ENCODE results near the gene ABI3BP. TPM values are rescaled to one million over a fixed set of nuclear protein-coding genes. Genes with fewer than 3 reads are reported as not detected.

Gene ABI3BP
- total RNA-seq, 1 experiment from 2014 or later = 1.7 TPM

DNA sequence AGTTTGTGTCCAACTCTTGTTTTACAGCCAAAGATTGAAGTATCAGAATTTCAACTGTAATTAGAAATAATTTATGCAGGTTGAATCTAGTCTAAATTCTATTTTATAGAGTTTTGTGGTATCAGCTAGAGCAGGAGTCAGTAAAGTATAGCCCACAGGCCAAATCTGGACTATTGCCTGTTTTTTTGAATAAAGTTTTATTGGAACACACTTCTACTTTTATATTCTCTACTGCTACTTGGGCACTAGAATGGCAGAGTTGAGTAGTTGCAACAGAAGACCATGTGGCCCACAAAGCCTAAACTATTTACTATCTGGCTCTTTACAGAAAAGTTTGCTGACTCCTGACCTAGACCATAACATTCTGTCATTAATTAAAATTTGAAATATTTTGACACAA lies 247.6 kb downstream of the ABI3BP start:
- DNase-seq (ENCODE audit: extremely low read depth, low read depth) = no peak

GRCh38 chr3:100744671-100745070 lies 248.6 kb downstream of the ABI3BP start:
- DNase-seq (ENCODE audit: extremely low read depth, low read depth) = no peak

- no peak for DNase-seq (ENCODE audit: extremely low read depth, low read depth)
Measured at GRCh38 chr3:100743535-100743934, 249.7 kb downstream of the ABI3BP start.

GRCh38 chr3:100740207-100740606 lies 253.0 kb downstream of the ABI3BP start:
- DNase-seq (ENCODE audit: extremely low read depth, low read depth) = no peak

DNA sequence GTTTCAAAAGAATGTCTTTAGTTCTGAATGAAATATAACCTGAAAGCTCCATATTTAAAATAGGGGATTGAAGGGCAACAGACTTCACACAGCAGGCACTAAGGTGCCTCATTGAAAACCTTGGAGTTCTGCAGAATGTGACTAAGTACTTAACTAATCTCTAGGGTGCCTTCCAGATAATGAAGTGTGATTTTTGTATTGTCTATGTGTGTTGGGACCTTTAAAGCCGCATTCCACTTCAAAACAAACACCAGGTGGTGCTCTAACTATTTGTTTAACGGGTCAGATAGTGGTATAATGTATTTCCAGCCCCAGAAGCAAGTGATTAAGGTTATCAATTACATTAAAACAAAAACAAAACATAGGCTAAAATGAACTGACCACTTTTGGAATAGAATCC lies 255.9 kb downstream of the ABI3BP start:
- DNase-seq (ENCODE audit: extremely low read depth, low read depth) = peak; percentile 9

- DNase-seq (ENCODE audit: extremely low read depth, low read depth) = no peak
Measured at GRCh38 chr3:100732435-100732834, 260.8 kb downstream of the ABI3BP start.

DNA sequence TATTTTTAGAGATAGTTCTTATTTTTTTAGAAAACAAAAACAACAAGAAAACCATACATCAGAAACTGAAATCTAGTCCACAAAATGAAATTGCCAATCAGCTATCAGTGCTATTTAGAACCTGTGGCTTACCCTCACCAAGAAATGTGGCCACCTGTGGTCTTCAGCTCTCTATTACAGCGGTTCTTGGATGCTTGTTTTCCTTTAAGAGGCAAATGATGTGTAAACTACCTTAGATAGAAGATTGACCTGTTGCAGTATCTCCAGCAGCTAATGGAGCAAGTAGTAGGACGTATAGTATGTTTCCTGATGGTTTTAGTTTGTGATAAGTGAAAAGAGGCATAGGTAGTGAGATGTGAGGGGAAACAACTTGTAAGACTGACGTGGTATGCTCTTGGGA lies 262.7 kb downstream of the ABI3BP start:
- no peak for DNase-seq (ENCODE audit: extremely low read depth, low read depth)

- DNase-seq (ENCODE audit: extremely low read depth, low read depth) = no peak
Measured at GRCh38 chr3:100726706-100727105, 266.5 kb downstream of the ABI3BP start.

GRCh38 chr3:100725935-100726513 lies 267.2 kb downstream of the ABI3BP start:
- no peak for DNase-seq (ENCODE audit: extremely low read depth, low read depth)

GRCh38 chr3:100720426-100720825 lies 272.8 kb downstream of the ABI3BP start:
- no peak for DNase-seq (ENCODE audit: extremely low read depth, low read depth)

GRCh38 chr3:100719136-100719535 lies 274.1 kb downstream of the ABI3BP start:
- DNase-seq (ENCODE audit: extremely low read depth, low read depth) = no peak

DNA sequence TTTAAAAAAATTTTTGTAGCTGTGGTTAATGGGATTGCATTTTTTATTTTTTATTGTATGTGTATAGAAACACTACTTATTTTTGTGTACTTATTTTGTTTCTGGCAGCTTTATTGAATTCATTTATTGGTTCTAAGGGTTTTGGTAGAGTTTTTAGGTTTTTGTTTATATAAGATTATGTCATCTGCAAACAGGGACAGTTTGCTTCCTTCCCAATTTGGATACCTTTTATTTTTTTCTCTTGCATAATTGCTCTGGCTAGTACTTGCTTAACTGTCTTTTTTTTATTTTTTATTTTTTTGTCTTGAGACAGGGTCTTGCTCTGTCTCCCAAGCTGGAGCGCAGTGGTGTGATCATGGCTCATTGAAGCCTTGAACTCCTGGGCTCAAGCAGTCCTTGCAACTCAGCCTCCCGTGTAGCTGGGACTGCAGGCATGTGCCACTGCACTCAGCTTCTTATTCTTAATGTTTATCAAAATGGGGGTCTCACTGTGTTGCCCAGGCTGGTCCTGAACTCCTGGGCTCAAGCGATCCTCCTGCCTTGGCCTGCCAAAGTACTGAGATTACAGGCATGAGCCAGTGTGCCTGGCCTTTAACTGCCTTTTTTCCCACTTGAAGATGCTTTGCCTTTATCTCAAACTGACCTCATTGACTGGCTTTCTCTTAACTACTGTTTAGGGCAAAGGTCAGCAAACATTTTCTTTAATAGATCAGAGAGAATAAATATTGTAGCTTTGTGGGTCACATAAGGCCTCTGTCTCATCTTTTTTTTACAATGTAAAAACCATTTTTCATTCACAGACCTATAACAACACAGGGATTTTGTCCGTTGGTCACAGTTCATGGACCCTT lies 275.4 kb downstream of the ABI3BP start:
- DNase-seq (ENCODE audit: extremely low read depth, low read depth) = no peak

DNA sequence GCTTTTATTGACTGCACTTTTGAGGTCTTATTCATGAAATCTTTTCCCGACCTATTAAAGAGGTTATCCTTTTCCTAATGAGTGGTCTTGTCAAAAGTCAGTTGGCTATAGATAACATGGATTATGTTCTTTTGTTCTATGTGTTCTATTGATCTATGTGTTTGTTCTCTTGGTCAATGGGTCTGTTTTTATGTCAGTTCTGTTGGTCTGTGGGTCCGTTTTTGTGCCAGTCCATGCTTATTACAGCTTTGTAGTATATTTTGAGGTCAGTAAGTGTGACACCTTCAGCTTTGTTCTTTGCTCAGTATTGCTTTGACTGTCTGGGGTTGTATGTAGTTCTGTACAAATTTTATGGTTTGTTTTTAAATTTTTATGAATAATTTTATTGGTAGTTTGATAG lies 276.2 kb downstream of the ABI3BP start:
- no peak for DNase-seq (ENCODE audit: extremely low read depth, low read depth)

DNA sequence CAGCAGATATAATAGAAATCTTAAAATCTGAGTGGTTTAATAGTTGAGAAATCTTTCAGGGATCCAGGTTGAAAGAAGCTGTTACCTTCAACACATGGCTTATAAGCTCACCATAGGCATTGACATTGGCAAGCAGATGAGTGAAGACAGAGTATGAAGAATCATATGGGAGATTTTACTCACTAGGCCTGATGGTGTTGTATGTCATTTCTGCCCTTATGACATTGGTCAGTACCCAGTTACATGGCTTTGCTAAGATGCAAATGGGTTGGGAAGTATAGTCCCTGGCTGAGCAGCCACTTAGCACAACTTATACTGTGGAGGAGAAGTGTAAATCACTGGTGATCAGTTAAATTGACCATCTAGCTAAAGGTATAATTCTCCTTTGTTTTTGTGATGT lies 278.0 kb downstream of the ABI3BP start:
- no peak for DNase-seq (ENCODE audit: extremely low read depth, low read depth)

- peak; percentile 44 for DNase-seq (ENCODE audit: extremely low read depth, low read depth)
Measured at GRCh38 chr3:100710261-100710968, 282.8 kb downstream of the ABI3BP start.

- DNase-seq (ENCODE audit: extremely low read depth, low read depth) = no peak
Measured at GRCh38 chr3:100709842-100710260, 283.4 kb downstream of the ABI3BP start.

GRCh38 chr3:100708989-100709841 lies 284.0 kb downstream of the ABI3BP start, which contains the start of gene TFG:
Gene TFG (plus strand): TSS chr3:100709494. CDS start chr3:100713686, 4,192 bp downstream.
- DNase-seq (ENCODE audit: extremely low read depth, low read depth) = peak; percentile 96

DNA sequence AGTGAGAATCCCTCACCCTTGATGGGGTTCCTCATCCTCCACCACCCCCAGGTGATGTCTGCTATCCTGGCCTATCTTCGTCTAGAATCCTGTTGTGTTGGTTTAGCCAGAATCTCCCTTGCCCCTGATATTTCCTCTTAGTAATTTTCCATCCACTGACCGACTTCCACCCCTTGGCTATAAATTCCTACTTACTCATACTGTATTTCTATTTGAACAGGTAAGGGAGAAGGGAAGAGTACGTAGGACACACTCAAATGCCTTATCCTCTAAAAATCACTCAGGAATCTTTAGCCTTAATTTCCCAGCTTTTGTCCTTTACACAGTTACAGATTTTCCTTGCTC lies 284.6 kb downstream of the ABI3BP start:
- no peak for DNase-seq (ENCODE audit: extremely low read depth, low read depth)

DNA sequence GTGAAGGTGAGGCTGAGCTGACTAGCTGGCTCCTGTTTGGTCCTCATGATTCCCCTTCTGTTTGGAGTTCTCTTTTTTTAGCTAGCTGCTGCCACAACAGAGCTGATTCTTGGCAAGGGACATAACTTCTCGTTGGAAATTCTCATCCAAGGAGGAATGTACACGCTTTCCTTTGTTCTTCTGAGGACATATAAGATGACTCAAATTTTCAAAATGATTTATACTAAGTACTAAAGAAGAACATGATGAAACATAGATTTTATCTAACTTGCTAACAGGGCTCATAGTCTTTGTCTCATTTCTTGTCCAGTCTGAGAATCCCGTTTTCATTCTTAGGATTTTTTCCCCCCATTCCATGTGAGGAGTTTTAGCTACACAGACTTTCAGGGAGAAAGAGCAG lies 286.9 kb downstream of the ABI3BP start:
- no peak for DNase-seq (ENCODE audit: extremely low read depth, low read depth)

GRCh38 chr3:100703865-100704264 lies 289.4 kb downstream of the ABI3BP start:
- no peak for DNase-seq (ENCODE audit: extremely low read depth, low read depth)

DNA sequence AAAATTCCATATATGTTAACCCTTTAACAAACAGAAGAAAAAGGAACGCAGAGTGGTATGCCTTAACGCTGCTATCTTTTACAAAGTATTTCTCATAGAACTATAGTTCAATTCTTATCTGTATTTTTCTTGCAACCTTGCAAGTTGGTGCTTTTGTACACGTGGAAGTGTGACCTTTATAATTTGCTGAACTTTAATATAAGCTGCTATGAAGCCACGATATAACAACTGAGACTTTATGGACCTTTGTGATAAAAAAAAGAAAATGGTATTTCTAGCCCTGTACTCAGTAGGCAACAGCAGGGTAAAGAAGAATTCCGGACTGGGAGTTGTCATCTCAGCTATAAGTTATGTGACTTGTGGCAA lies 290.3 kb downstream of the ABI3BP start:
- no peak for DNase-seq (ENCODE audit: extremely low read depth, low read depth)

Measured in NCI-H460 (cell line).